ENCODE results near the gene WDR20.
"Not testable (repeated sequence)": the region's sequence is repeated elsewhere in the genome, so short reads cannot be mapped to it uniquely, and the experiment has no call there.

Gene WDR20

GRCh38 chr14:102126807-102127455 is 12.8 kb upstream of the WDR20 start:
- in situ Hi-C loops (cut with MboI; ENCODE audit: low sequenced_read_pairs): no loop called here

- in situ Hi-C loops (cut with MboI; ENCODE audit: low sequenced_read_pairs): no loop called here
Observed at GRCh38 chr14:102131741-102132140, 8.0 kb upstream of the WDR20 start.

DNA sequence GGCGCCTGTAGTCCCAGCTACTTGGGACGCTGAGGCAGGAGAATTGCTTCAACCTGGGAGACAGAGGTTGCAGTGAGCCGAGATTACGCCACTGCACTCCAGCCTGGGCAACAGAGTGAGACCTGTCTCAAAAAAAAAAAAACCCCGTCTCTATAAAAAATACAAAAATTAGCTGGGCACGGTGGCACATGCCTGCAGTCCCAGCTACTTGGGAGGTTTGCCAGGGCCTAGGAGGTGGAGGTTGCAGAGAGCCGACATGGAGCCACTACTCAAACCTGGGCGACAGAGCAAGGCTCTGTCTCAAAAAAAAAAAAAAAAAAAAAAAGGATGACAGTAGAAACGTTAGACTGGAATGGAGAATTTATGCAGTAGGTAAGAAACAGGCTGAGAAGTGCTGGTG is 5.7 kb upstream of the WDR20 start:
- in situ Hi-C loops (cut with MboI; ENCODE audit: low sequenced_read_pairs): not testable (repeated sequence)

DNA sequence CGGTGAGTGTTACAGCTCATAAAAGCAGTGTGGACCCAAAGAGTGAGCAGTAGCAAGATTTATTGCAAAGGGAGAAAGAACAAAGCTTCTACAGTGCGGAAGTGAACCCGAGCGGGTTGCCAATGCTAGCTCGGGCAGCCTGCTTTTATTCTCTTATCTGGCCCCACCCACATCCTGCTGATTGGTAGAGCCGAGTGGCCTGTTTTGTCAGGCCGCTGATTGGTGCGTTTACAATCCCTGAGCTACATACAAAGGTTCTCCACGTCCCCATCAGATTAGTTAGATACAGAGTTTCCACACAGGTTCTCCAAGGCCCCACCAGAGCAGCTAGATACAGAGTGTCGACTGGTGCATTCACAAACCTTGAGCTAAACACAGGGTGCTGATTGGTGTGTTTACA is 5.0 kb upstream of the WDR20 start:
- in situ Hi-C loops (cut with MboI; ENCODE audit: low sequenced_read_pairs): not testable (repeated sequence)

DNA sequence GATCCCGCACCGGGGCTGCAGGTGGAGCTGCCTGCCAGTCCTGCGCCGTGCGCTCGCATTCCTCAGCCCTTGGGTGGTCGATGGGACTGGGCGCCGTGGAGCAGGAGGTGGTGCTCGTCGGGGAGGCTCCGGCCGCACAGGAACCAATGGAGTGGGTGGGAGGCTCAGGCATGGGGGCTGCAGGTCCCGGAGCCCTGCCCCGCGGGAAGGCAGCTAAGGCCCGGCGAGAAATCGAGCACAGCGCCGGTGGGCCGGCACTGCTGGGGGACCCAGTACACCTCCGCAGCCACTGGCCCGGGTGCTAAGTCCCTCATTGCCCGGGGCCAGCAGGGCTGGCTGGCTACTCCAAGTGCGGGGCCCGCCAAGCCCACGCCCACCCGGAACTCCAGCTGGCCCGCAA is 4.2 kb upstream of the WDR20 start:
- in situ Hi-C loops (cut with MboI; ENCODE audit: low sequenced_read_pairs): not testable (repeated sequence)

DNA sequence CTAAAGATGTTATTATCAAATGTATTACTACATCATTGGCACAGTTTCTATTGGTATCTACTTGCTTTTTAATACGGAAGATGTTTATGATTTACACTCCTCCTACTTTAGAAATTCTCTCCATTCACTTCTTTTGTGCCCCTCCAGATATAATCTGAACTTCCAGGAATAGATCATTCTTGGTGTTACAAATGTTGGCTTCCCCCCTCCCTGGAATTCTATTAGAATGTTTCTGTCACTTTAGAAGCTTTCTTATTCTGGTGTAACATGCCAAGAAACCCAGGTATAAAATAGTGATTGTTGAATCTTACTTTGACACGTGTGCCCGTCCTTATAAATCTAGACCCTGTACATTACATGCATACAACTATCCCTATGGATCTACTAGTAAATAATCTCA is 1.2 kb upstream of the WDR20 start:
- in situ Hi-C loops (cut with MboI; ENCODE audit: low sequenced_read_pairs): no loop called here

GRCh38 chr14:102138961-102139285 is 774 bp upstream of the WDR20 start:
- in situ Hi-C loops (cut with MboI; ENCODE audit: low sequenced_read_pairs): no loop called here

GRCh38 chr14:102140027-102140749 is 491 bp downstream of the WDR20 start:
- in situ Hi-C loops (cut with MboI; ENCODE audit: low sequenced_read_pairs): no loop called here

DNA sequence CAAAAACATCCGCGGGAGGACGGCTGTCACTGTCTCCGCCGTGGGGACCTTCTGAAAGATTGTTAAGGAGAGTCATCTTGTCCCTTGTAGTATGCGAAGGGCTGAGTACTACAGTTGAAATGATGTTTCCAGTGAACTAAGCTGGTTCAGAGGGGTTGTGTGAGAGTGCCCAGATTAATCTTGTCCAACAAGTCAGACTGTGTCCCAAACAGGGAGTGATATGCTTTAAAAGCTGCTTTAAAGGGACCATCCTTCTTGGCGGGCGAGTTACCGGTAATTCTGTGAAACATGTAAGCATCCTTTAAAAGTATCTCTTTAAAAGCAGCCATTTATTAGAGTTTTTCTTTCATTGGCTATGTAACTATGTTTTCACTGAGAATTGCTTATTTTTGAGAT is 1.1 kb downstream of the WDR20 start:
- in situ Hi-C loops (cut with MboI; ENCODE audit: low sequenced_read_pairs): no loop called here

- in situ Hi-C loops (cut with MboI; ENCODE audit: low sequenced_read_pairs): no loop called here
Observed at GRCh38 chr14:102141797-102142196, 2.1 kb downstream of the WDR20 start.

DNA sequence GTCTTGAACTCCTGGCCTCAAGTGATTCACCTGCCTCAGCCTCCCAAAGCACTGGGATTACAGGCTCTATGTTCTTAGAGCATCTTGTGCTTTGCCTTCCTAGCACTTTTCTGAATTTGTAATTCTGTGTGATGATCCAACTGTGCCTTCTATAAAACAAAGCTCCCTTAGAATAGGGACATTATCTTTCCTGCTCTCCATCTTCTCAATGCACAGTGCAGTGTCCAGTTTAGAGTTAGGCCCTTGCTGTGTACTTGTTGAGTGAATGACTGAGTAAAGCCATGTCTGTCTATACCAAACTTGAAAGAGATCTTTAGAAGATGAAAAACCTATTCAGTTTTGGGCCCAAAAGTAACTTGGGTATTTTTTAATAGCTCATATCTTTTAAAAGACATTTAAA is 5.2 kb downstream of the WDR20 start:
- in situ Hi-C loops (cut with MboI; ENCODE audit: low sequenced_read_pairs): no loop called here

- in situ Hi-C loops (cut with MboI; ENCODE audit: low sequenced_read_pairs): no loop called here
Observed at GRCh38 chr14:102145395-102145794, 5.7 kb downstream of the WDR20 start.

DNA sequence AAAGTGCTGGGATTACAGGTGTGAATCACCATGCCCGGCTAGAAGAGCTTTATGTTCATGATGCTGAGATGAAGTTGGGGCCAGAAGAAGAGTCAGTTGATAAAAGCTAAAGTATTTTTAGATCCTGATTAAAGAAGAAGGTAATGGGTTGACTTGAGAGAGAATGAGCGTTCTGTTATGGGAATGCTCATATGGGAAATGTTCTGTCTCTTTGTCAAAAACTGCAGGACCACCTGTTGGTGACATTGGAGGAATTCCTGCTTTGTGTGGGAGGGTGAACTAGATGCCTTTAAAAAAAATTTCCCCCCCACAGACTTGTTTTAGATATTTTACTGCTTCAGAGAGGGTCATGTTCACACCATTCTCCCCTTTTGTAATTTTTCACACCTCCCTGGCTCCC is 6.7 kb downstream of the WDR20 start:
- in situ Hi-C loops (cut with MboI; ENCODE audit: low sequenced_read_pairs): no loop called here

- in situ Hi-C loops (cut with MboI; ENCODE audit: low sequenced_read_pairs): no loop called here
Observed at GRCh38 chr14:102150083-102150482, 10.4 kb downstream of the WDR20 start.

DNA sequence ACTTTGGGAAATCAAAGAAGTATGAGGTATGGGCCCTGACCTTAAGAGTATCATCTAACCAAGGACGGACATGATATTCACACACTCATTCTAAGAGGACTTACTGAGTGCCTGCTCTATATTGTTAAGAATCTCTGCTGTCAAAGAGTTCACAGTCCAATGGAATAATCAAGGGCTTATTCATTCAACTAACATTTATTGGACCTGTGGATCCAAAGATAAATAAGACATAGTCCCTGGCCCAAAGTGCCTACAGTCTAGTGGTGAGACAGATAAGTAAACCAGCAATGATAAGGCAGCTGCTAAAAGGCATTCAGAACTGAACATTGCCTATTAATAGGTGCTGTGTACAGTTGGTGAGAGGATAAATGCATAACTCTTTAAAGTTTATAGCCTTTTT is 11.0 kb downstream of the WDR20 start:
- in situ Hi-C loops (cut with MboI; ENCODE audit: low sequenced_read_pairs): no loop called here

GRCh38 chr14:102151411-102151810 is 11.7 kb downstream of the WDR20 start:
- in situ Hi-C loops (cut with MboI; ENCODE audit: low sequenced_read_pairs): not testable (repeated sequence)

GRCh38 chr14:102154121-102154520 is 14.4 kb downstream of the WDR20 start:
- in situ Hi-C loops (cut with MboI; ENCODE audit: low sequenced_read_pairs): no loop called here

DNA sequence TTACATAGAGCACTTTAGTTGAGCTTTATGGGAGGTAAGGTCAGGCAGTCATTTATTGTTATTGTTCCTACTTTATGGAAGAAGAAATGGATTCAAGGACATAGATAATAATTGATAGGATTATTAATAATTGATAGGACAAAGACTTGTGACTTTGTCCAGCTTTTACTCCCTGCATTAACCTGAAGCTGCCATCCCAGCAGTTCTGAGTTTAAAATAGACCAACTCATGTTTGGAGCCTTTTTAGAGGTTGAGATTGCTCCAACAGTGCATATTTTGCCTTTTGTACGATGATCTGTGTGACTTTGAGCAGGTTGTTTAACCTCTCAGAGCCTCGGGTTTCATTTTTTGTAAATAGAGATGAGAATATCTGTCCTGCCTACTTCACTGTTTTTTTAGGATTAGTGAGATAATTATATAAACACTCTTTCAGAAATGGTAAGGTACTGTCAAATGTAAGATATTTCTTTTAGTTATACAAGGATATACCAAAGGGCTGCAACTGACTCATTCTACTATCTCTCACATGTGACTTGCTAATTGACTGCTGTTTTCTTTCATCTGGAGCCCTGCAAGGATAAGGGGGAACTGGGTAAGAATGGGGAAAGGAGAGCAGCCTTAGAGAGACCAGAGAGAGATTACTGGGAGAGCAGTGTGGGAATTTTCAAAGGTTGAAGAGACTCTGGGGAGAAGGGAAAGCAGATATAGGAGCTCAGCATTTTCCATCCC is 15.3 kb downstream of the WDR20 start:
- in situ Hi-C loops (cut with MboI; ENCODE audit: low sequenced_read_pairs): no loop called here

DNA sequence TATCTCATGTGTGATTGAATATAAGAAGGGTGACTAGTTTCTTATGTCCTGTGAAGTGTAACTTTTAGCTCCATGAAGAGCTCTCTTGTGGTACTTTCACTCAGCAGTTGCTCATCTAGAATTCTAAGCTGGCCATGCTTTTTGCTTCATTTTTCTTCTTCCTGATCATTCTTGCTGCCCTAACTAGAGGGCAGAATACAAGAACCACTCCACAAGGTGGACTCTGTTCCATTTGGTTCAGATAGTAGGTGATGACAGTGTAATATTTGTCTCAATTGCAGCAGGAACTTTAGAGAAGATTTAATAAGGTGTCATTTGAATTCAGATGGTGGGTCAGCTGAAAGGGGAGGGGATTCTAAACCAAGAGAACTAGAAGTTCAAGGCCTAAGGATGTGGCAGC is 17.6 kb downstream of the WDR20 start:
- in situ Hi-C loops (cut with MboI; ENCODE audit: low sequenced_read_pairs): no loop called here

- in situ Hi-C loops (cut with MboI; ENCODE audit: low sequenced_read_pairs): no loop called here
Observed at GRCh38 chr14:102158797-102159196, 19.1 kb downstream of the WDR20 start.

DNA sequence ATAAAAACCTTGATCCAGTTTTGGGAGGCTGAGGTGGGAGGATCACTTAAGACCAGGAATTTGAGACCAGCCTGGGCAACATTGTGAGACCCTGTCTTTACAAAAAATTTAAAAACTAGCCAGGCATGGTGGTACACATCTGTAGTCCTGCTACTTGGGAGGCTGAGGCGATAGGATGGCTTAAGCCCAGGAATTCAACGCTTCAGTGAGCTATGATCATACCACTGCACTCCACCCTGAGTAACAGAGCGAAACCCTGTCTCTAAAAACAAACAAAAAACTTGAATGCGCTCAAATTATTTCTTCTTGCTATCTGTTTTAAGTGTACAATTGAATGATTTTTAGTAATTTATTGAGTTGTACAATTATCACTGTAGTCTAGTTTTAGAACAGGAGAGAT is 20.1 kb downstream of the WDR20 start:
- in situ Hi-C loops (cut with MboI; ENCODE audit: low sequenced_read_pairs): no loop called here

DNA sequence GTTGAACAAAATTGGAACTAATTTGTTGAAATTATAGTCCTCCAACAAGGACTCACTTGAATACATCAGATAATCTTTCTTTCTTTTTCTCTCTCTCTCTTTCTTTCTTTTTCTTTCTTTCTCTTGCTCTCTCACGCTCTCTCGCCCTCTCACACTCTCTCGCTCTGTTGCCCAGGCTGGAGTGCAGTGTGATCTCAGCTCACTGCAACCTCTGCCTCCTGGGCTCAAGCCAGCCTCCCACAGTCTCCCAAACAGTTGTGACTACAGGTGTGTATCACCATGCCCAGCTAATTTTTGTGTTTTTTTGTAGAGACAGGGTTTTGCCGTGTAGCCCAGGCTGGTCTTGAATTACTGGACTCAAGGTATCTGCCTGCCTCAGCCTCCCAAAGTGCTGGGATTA is 22.8 kb downstream of the WDR20 start:
- in situ Hi-C loops (cut with MboI; ENCODE audit: low sequenced_read_pairs): no loop called here
